ENCODE results near the gene FCHSD2. TPM values are rescaled to one million over a fixed set of nuclear protein-coding genes. Genes with fewer than 3 reads are reported as not detected.
A peak's percentile ranks its signal among the peaks of the same experiment; 100 is the strongest.

The FCHSD2 gene
- total RNA-seq, 1 donor from 2014 or later = 69.5 TPM

GRCh38 chr11:73085189-73085875 is 56.8 kb downstream of the FCHSD2 start:
- TF ChIP-seq CTCF (IDR thresholded peaks at IDR 0.05) = no peak
- Mint-ChIP-seq H3K27me3 (ENCODE audit: low read depth) (no peaks in the 10 kb centered on the region), H3K27ac (ENCODE audit: unreplicated experiment) (no peak overlapping the region), H3K4me3 (ENCODE audit: unreplicated experiment) (no peak overlapping the region), H3K4me1 (ENCODE audit: low read depth) (peaks cover 18% of the 10 kb centered on the region), H3K36me3 (ENCODE audit: low read depth) (peaks cover 3% of the 10 kb centered on the region), H3K9me3 (ENCODE audit: low read depth) (no peaks in the 10 kb centered on the region)
- DNase-seq (ENCODE audit: low spot score) = no peak

GRCh38 chr11:73078631-73079030 is 63.5 kb downstream of the FCHSD2 start:
- no peak for DNase-seq (ENCODE audit: low spot score)
- H3K4me1 Mint-ChIP-seq (ENCODE audit: low read depth) = peaks cover 4% of the 10 kb centered on the region
- H3K36me3 Mint-ChIP-seq (ENCODE audit: low read depth) = peaks cover 15% of the 10 kb centered on the region
- no peaks in the 10 kb centered on the region for H3K27me3 Mint-ChIP-seq (ENCODE audit: low read depth)
- no peak overlapping the region for H3K27ac Mint-ChIP-seq (ENCODE audit: unreplicated experiment)
- H3K9me3 Mint-ChIP-seq (ENCODE audit: low read depth) = peaks cover 10% of the 10 kb centered on the region
- no peak for TF ChIP-seq CTCF (IDR thresholded peaks at IDR 0.05)
- H3K4me3 Mint-ChIP-seq (ENCODE audit: unreplicated experiment) = no peak overlapping the region

GRCh38 chr11:73077454-73077853 is 64.7 kb downstream of the FCHSD2 start:
- Mint-ChIP-seq H3K36me3 (ENCODE audit: low read depth) (peaks cover 15% of the 10 kb centered on the region), H3K27me3 (ENCODE audit: low read depth) (no peaks in the 10 kb centered on the region), H3K27ac (ENCODE audit: unreplicated experiment) (no peak overlapping the region), H3K4me1 (ENCODE audit: low read depth) (peaks cover 16% of the 10 kb centered on the region), H3K9me3 (ENCODE audit: low read depth) (peaks cover 10% of the 10 kb centered on the region), H3K4me3 (ENCODE audit: unreplicated experiment) (no peak overlapping the region)
- TF ChIP-seq CTCF (IDR thresholded peaks at IDR 0.05) = no peak
- DNase-seq (ENCODE audit: low spot score) = no peak

- peaks cover 10% of the 10 kb centered on the region for H3K9me3 Mint-ChIP-seq (ENCODE audit: low read depth)
- H3K36me3 Mint-ChIP-seq (ENCODE audit: low read depth) = peaks cover 15% of the 10 kb centered on the region
- no peak for DNase-seq (ENCODE audit: low spot score)
- peaks cover 25% of the 10 kb centered on the region for H3K4me1 Mint-ChIP-seq (ENCODE audit: low read depth)
- no peaks in the 10 kb centered on the region for H3K27me3 Mint-ChIP-seq (ENCODE audit: low read depth)
- no peak overlapping the region for H3K27ac Mint-ChIP-seq (ENCODE audit: unreplicated experiment)
- no peak for TF ChIP-seq CTCF (IDR thresholded peaks at IDR 0.05)
- H3K4me3 Mint-ChIP-seq (ENCODE audit: unreplicated experiment) = no peak overlapping the region
Observed at GRCh38 chr11:73074319-73074718, 67.8 kb downstream of the FCHSD2 start.

- H3K9me3 Mint-ChIP-seq (ENCODE audit: low read depth) = peaks cover 7% of the 10 kb centered on the region
- H3K36me3 Mint-ChIP-seq (ENCODE audit: low read depth) = peaks cover 8% of the 10 kb centered on the region
- peak overlapping the region; percentile 64 for H3K27ac Mint-ChIP-seq (ENCODE audit: unreplicated experiment)
- TF ChIP-seq CTCF (IDR thresholded peaks at IDR 0.05) = no peak
- DNase-seq (ENCODE audit: low spot score) = no peak
- H3K4me1 Mint-ChIP-seq (ENCODE audit: low read depth) = peaks cover 25% of the 10 kb centered on the region
- no peak overlapping the region for H3K4me3 Mint-ChIP-seq (ENCODE audit: unreplicated experiment)
- H3K27me3 Mint-ChIP-seq (ENCODE audit: low read depth) = no peaks in the 10 kb centered on the region
Observed at GRCh38 chr11:73072935-73073481, 69.1 kb downstream of the FCHSD2 start.
